GM19193 (cell line): ENCODE data around the gene ANKK1.

Experiments used
- POLR2A ChIP-seq: IDR thresholded peaks from 4 replicates; pipeline ENCODE4 v1.6.1; 2011; ENCODE audit not compliant: insufficient read depth, insufficient read length; ENCODE audit errors: extremely low read depth

The ANKK1 gene

DNA sequence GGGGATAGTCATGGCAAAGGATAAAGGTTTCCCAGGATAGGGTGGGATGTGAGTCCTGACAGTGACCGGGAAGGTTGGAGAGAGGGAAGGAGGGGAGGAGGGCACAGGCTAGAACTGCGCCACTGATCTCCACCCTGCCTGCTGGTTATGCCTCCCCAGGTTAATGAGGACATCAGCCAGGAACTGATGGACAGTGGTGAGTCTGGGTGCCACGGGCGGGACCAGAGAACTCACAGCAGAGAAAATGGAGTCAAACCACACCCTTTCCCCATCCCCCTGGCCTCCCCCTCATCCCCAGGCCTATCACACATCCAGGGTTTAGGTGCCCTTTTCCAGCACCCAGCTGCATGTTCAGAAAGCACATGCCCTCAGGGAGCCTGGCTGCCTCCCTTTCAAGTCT lies 10.2 kb downstream of the ANKK1 start:
- TF ChIP-seq POLR2A, result no peak

DNA sequence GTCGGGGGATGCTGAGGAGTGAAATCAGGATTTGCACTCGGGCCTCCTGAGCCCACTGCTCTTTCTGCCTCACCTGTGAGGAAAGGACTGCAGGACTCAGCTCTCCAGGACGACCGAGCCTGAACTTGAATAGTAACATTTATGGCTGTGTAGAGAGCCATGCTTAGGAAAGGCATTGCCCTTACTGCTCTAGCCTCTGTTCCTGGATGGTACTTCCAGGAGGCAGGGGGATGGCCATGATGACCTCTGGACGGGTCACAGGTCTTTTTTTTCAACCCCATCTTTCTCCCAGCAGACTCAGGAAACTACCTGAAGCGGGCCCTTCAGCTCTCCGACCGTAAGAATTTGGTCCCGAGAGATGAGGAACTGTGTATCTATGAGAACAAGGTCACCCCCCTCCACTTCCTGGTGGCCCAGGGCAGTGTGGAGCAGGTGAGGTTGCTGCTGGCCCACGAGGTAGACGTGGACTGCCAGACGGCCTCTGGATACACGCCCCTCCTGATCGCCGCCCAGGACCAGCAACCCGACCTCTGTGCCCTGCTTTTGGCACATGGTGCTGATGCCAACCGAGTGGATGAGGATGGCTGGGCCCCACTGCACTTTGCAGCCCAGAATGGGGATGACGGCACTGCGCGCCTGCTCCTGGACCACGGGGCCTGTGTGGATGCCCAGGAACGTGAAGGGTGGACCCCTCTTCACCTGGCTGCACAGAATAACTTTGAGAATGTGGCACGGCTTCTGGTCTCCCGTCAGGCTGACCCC lies 11.3 kb downstream of the ANKK1 start:
- TF ChIP-seq POLR2A, result no peak

GRCh38 chr11:113400631-113401230 lies 13.2 kb downstream of the ANKK1 start:
- TF ChIP-seq POLR2A, result no peak

- no peak for TF ChIP-seq POLR2A
Observed at GRCh38 chr11:113401718-113402117, 14.1 kb downstream of the ANKK1 start.

GRCh38 chr11:113404859-113405430 lies 17.4 kb downstream of the ANKK1 start:
- no peak for TF ChIP-seq POLR2A

- TF ChIP-seq POLR2A, result no peak
Observed at GRCh38 chr11:113405724-113406478, 18.3 kb downstream of the ANKK1 start.

DNA sequence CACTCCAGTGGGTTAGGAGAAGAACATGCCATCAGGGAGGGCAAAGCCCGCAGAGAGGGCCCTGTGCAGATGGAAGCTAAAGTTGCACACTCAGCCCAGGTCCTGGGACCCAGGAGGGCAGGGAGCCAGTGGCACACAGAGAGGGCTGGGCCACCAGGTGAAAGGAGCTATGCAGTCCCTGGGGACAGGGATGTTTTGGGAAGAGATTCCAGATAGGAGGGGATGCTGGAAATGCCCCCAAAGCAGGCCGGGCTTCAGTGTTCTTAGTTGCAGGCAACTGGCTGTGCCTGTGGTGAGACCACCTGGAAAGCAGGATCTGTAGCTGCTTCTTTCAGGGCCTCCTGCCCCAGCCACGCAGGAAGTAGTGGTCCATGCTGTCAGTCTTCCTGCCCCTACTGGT lies 19.6 kb downstream of the ANKK1 start:
- TF ChIP-seq POLR2A, result no peak

DNA sequence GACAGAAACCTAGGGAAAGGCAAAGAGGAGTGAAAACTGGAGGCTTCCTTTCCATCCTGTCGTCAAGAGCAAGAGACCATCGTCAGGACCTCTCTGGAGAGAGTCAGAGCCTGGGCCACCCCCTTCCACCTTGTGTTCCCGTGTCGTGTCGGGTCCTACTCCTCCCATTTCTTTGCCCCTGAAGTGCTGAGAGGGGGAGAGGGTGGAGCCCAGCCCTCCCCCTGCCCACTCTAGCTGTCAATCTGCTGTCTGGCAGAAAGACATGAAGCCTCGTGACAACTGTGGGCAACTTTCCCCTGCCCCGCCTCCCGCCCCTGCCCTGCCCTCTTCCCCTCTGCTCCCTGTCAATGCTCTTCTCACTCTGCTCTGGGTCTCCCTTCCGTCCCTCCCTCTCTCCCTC lies 20.6 kb downstream of the ANKK1 start:
- TF ChIP-seq POLR2A, result no peak

- TF ChIP-seq POLR2A, result no peak
Observed at GRCh38 chr11:113408887-113409286, 21.3 kb downstream of the ANKK1 start.

DNA sequence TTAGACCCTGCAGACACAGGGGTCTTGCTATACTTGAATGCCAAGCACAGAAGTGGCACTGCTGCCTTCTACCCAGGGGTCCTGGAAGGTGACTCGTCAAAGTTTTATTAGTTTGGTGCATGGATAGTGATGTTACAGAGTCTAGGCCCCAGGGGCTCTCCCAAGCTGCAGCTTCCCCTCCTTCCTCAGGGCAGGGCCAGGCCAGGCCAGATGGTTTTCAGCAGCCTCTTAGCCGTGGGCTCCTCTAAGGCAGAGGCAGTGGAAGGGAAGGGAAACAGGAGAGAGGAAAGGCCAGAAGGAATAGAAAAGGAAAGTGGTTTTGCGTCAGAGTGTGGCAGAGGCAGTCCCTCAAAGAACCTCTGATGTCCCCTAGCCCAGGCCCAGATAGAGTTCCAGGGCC lies 21.9 kb downstream of the ANKK1 start:
- TF ChIP-seq POLR2A, result no peak

- TF ChIP-seq POLR2A, result no peak
Observed at GRCh38 chr11:113410414-113411135, 23.0 kb downstream of the ANKK1 start.

DNA sequence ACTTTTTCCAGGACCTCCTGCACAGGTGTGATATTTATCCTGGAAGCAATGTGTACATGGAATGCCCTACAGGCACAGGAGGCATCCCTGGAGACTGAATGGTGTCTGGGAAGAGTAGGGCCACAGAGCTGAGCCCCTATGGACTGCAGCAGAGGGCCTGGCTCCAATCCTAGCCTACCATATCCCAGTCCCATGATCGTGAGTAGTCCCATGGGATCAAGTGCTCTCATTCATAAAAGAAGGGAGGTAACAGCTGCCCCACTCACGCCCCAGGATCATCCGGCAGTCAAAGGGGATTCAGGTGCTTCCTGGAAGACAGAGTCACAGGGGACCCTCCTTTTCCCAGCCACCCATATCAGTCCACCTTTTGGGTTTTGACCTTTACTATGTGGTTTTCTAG lies 24.0 kb downstream of the ANKK1 start:
- TF ChIP-seq POLR2A, result no peak

GRCh38 chr11:113412675-113413074 lies 25.1 kb downstream of the ANKK1 start:
- TF ChIP-seq POLR2A, result no peak

- TF ChIP-seq POLR2A, result no peak
Observed at GRCh38 chr11:113415343-113415742, 27.8 kb downstream of the ANKK1 start.

- no peak for TF ChIP-seq POLR2A
Observed at GRCh38 chr11:113417428-113417827, 29.8 kb downstream of the ANKK1 start.
